ENCODE measurements around the gene NPIPB2.

- TF ChIP-seq FOXM1 (IDR thresholded peaks at IDR 0.05; ENCODE audit: borderline replicate concordance) = no peak; the same call in 1 of the 2 replicates
- no peak for TF ChIP-seq HDGF (IDR thresholded peaks at IDR 0.05; ENCODE audit: borderline replicate concordance)
- TF ChIP-seq, protein P1, sequence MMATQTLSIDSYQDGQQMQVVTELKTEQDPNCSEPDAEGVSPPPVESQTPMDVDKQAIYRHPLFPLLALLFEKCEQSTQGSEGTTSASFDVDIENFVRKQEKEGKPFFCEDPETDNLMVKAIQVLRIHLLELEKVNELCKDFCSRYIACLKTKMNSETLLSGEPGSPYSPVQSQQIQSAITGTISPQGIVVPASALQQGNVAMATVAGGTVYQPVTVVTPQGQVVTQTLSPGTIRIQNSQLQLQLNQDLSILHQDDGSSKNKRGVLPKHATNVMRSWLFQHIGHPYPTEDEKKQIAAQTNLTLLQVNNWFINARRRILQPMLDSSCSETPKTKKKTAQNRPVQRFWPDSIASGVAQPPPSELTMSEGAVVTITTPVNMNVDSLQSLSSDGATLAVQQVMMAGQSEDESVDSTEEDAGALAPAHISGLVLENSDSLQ (IDR thresholded peaks at IDR 0.05) = no peak
- no peak for TF ChIP-seq TARDBP (IDR thresholded peaks at IDR 0.05)
- TF ChIP-seq BHLHE40 (IDR thresholded peaks at IDR 0.05; ENCODE audit: borderline replicate concordance) = no peak
- TF ChIP-seq SP1 (IDR thresholded peaks at IDR 0.05) = no peak
Measured at GRCh38 chr16:11915644-11916523, 26.0 kb downstream of the NPIPB2 start, which contains the start of gene GSPT1.
